Astrocyte (in vitro differentiated cells and primary cell): Measurements from ENCODE around the gene PARM1. TPM values are rescaled to one million over a fixed set of nuclear protein-coding genes. Genes with fewer than 3 reads are reported as not detected.

Experiments
- DNase-seq: peaks from one replicate; pipeline ENCODE4 v3.0.0-alpha.2; 2010; ENCODE audit warnings: low read depth
- FAIRE-seq: peaks from 2 replicates; lab custom pipeline; 2011; peaks lifted over from hg19 to GRCh38; lab: Jason Lieb, UNC
- H2AFZ ChIP-seq: 2 replicates; pipeline ENCODE4 v1.6.0; 2012; ENCODE audit warnings: low read depth, low read length, inconsistent platforms
- H3K27ac ChIP-seq: 2 replicates; pipeline ENCODE4 v1.5.1; 2011; ENCODE audit warnings: low read depth, low read length, inconsistent platforms
- H3K27me3 ChIP-seq: 2 replicates; pipeline ENCODE4 v1.6.0; 2011; ENCODE audit warnings: low read length, inconsistent platforms; ENCODE audit not compliant: insufficient read depth
- H3K36me3 ChIP-seq: 2 replicates; pipeline ENCODE4 v1.5.1; 2011; ENCODE audit warnings: low read length, inconsistent platforms; ENCODE audit not compliant: insufficient read depth
- H3K4me1 ChIP-seq: 2 replicates; pipeline ENCODE4 v1.5.1; 2011; ENCODE audit warnings: low read length, inconsistent platforms; ENCODE audit not compliant: insufficient read depth
- H3K4me2 ChIP-seq: 2 replicates; pipeline ENCODE4 v1.6.0; 2012; ENCODE audit warnings: low read length, inconsistent platforms
- H3K4me3 ChIP-seq: 2 replicates; pipeline ENCODE4 v1.5.1; 2011; ENCODE audit warnings: low read depth, mild to moderate bottlenecking, low read length, inconsistent platforms; ENCODE audit not compliant: insufficient read depth
- H3K79me2 ChIP-seq: 2 replicates; pipeline ENCODE4 v1.6.0; 2012; ENCODE audit warnings: mild to moderate bottlenecking, low read length, inconsistent platforms; ENCODE audit not compliant: insufficient read depth
- H3K9ac ChIP-seq: 2 replicates; pipeline ENCODE4 v1.6.0; 2012; ENCODE audit warnings: mild to moderate bottlenecking, low read length, inconsistent platforms
- H3K9me3 ChIP-seq: 2 replicates; pipeline ENCODE4 v1.5.1; 2012; ENCODE audit warnings: low read depth, mild to moderate bottlenecking, low read length, inconsistent platforms; ENCODE audit not compliant: insufficient read depth
- H4K20me1 ChIP-seq: 2 replicates; pipeline ENCODE4 v1.6.0; 2012; ENCODE audit warnings: low read length, inconsistent platforms; ENCODE audit not compliant: insufficient read depth
- H3K27ac Mint-ChIP-seq: one replicate; pipeline ENCODE4 v1.8.0; 2021; ENCODE audit warnings: mild to moderate bottlenecking, mixed read lengths; ENCODE audit not compliant: unreplicated experiment
- H3K27me3 Mint-ChIP-seq: one replicate; pipeline ENCODE4 v1.8.0; 2021; ENCODE audit warnings: low read depth, mixed read lengths; ENCODE audit not compliant: unreplicated experiment
- H3K36me3 Mint-ChIP-seq: one replicate; pipeline ENCODE4 v1.8.0; 2021; ENCODE audit warnings: low read depth, mixed read lengths; ENCODE audit not compliant: unreplicated experiment
- H3K4me1 Mint-ChIP-seq: one replicate; pipeline ENCODE4 v1.8.0; 2021; ENCODE audit warnings: low read depth, mixed read lengths; ENCODE audit not compliant: unreplicated experiment
- H3K4me3 Mint-ChIP-seq: one replicate; pipeline ENCODE4 v1.8.0; 2021; ENCODE audit warnings: mild to moderate bottlenecking, moderate library complexity, mixed read lengths; ENCODE audit not compliant: unreplicated experiment
- H3K9me3 Mint-ChIP-seq: one replicate; pipeline ENCODE4 v1.8.0; 2021; ENCODE audit warnings: mild to moderate bottlenecking, mixed read lengths; ENCODE audit not compliant: unreplicated experiment
- CTCF ChIP-seq: IDR thresholded peaks from 2 replicates; pipeline ENCODE4 v1.5.1; 2011; ENCODE audit warnings: low read depth, mild to moderate bottlenecking, inconsistent platforms, low read length, moderate library complexity; ENCODE audit not compliant: insufficient read depth
- EZH2 ChIP-seq: IDR thresholded peaks from 2 replicates; pipeline ENCODE4 v1.6.1; 2012; ENCODE audit warnings: mild to moderate bottlenecking, low read length, inconsistent platforms; ENCODE audit not compliant: insufficient read depth
- total RNA-seq: library from RNA; stranded (reverse); gene quantifications from 2 replicates; pipeline ENCODE4 v1.2.1, GENCODE V29; 2021

Gene PARM1
- total RNA-seq, 1 donor from 2014 or later, result 1.2 TPM

- FAIRE-seq, result no peak
- Mint-ChIP-seq H3K9me3 (no peaks in the 10 kb centered on the region), H3K4me3 (no peak overlapping the region), H3K27me3 (no peaks in the 10 kb centered on the region), H3K36me3 (no peaks in the 10 kb centered on the region), H3K4me1 (no peaks in the 10 kb centered on the region), H3K27ac (no peak overlapping the region)
- no peak overlapping the region for H3K27ac ChIP-seq
- no peaks in the 10 kb centered on the region for H3K4me1 ChIP-seq
- H2AFZ ChIP-seq, result no peak overlapping the region
- no peaks in the 10 kb centered on the region for H3K9me3 ChIP-seq
- no peaks in the 10 kb centered on the region for H3K27me3 ChIP-seq
- no peak overlapping the region for H3K9ac ChIP-seq
- no peak for DNase-seq
- no peaks in the 10 kb centered on the region for H4K20me1 ChIP-seq
- H3K79me2 ChIP-seq, result no peaks in the 10 kb centered on the region
- H3K4me3 ChIP-seq, result no peak overlapping the region
- H3K36me3 ChIP-seq, result no peaks in the 10 kb centered on the region
- TF ChIP-seq CTCF (no peak), EZH2 (no peak)
- no peak overlapping the region for H3K4me2 ChIP-seq
Observed at GRCh38 chr4:75063433-75063832, 130.5 kb downstream of the PARM1 start.

GRCh38 chr4:75065909-75066308 is 133.0 kb downstream of the PARM1 start:
- DNase-seq (no peak), FAIRE-seq (no peak)
- no peak overlapping the region for H2AFZ ChIP-seq
- no peak overlapping the region for H3K27ac ChIP-seq
- H3K36me3 Mint-ChIP-seq, result no peaks in the 10 kb centered on the region
- H3K4me3 ChIP-seq, result no peak overlapping the region
- H3K9me3 ChIP-seq, result peaks cover 2% of the 10 kb centered on the region
- H3K36me3 ChIP-seq, result no peaks in the 10 kb centered on the region
- H3K27me3 Mint-ChIP-seq, result no peaks in the 10 kb centered on the region
- H3K4me1 Mint-ChIP-seq, result no peaks in the 10 kb centered on the region
- H3K27me3 ChIP-seq, result no peaks in the 10 kb centered on the region
- H3K27ac Mint-ChIP-seq, result no peak overlapping the region
- no peaks in the 10 kb centered on the region for H3K4me1 ChIP-seq
- no peak overlapping the region for H3K4me3 Mint-ChIP-seq
- no peak for TF ChIP-seq EZH2
- TF ChIP-seq CTCF, result no peak
- no peak overlapping the region for H3K4me2 ChIP-seq
- no peaks in the 10 kb centered on the region for H3K9me3 Mint-ChIP-seq
- H3K79me2 ChIP-seq, result no peaks in the 10 kb centered on the region
- H3K9ac ChIP-seq, result no peak overlapping the region
- no peaks in the 10 kb centered on the region for H4K20me1 ChIP-seq

- H3K9ac ChIP-seq, result no peak overlapping the region
- no peaks in the 10 kb centered on the region for H3K9me3 Mint-ChIP-seq
- TF ChIP-seq CTCF (no peak), EZH2 (no peak)
- H3K79me2 ChIP-seq, result no peaks in the 10 kb centered on the region
- DNase-seq (no peak), FAIRE-seq (no peak)
- no peaks in the 10 kb centered on the region for H3K36me3 Mint-ChIP-seq
- H3K4me3 Mint-ChIP-seq, result no peak overlapping the region
- H3K36me3 ChIP-seq, result no peaks in the 10 kb centered on the region
- peaks cover 2% of the 10 kb centered on the region for H3K9me3 ChIP-seq
- no peak overlapping the region for H2AFZ ChIP-seq
- no peak overlapping the region for H3K4me2 ChIP-seq
- no peaks in the 10 kb centered on the region for H3K27me3 ChIP-seq
- H3K4me3 ChIP-seq, result no peak overlapping the region
- H3K27me3 Mint-ChIP-seq, result no peaks in the 10 kb centered on the region
- no peaks in the 10 kb centered on the region for H3K4me1 Mint-ChIP-seq
- no peaks in the 10 kb centered on the region for H4K20me1 ChIP-seq
- H3K27ac ChIP-seq, result no peak overlapping the region
- H3K4me1 ChIP-seq, result no peaks in the 10 kb centered on the region
- no peak overlapping the region for H3K27ac Mint-ChIP-seq
Observed at GRCh38 chr4:75069493-75070074, 136.7 kb downstream of the PARM1 start.
